Stimulated activated CD8-positive, alpha-beta memory T cell treated with anti-CD3 and anti-CD28 coated beads, Interleukin-4, amount 100 ng/mL, for 24 hours (primary cell): ENCODE data around the gene RASGRP3.
A peak's percentile ranks its signal among the peaks of the same experiment; 100 is the strongest.

Experiments
- DNase-seq: peaks from one replicate; pipeline ENCODE4 v3.0.0-alpha.2; 2020; ENCODE audit warnings: low read depth

Gene RASGRP3

GRCh38 chr2:33583194-33583938 lies 106.9 kb downstream of the RASGRP3 start:
- no peak for DNase-seq

- DNase-seq: no peak
Observed at GRCh38 chr2:33586766-33587165, 110.3 kb downstream of the RASGRP3 start.

- DNase-seq: no peak
Observed at GRCh38 chr2:33588232-33588631, 111.8 kb downstream of the RASGRP3 start.

GRCh38 chr2:33589444-33589843 lies 113.0 kb downstream of the RASGRP3 start:
- DNase-seq: no peak

GRCh38 chr2:33595385-33595784 lies 118.9 kb downstream of the RASGRP3 start:
- no peak for DNase-seq

- DNase-seq: no peak
Observed at GRCh38 chr2:33597026-33597425, 120.6 kb downstream of the RASGRP3 start.

GRCh38 chr2:33598561-33599174 lies 122.2 kb downstream of the RASGRP3 start:
- peak; percentile 8 for DNase-seq

- DNase-seq: peak; percentile 99
Observed at GRCh38 chr2:33599175-33599942, 122.9 kb downstream of the RASGRP3 start, which contains the start of gene FAM98A. FAM98A (minus strand) TSS chr2:33599299; CDS start chr2:33599221, 78 bp downstream.

GRCh38 chr2:33599943-33600192 lies 123.4 kb downstream of the RASGRP3 start:
- DNase-seq: no peak

GRCh38 chr2:33602201-33602830 lies 125.9 kb downstream of the RASGRP3 start:
- no peak for DNase-seq

- no peak for DNase-seq
Observed at GRCh38 chr2:33603416-33603815, 127.0 kb downstream of the RASGRP3 start.

- no peak for DNase-seq
Observed at GRCh38 chr2:33605056-33605455, 128.6 kb downstream of the RASGRP3 start.

GRCh38 chr2:33606100-33606499 lies 129.7 kb downstream of the RASGRP3 start:
- no peak for DNase-seq

- DNase-seq: no peak
Observed at GRCh38 chr2:33606622-33607021, 130.2 kb downstream of the RASGRP3 start.

- no peak for DNase-seq
Observed at GRCh38 chr2:33607251-33607721, 130.8 kb downstream of the RASGRP3 start.

GRCh38 chr2:33607905-33608304 lies 131.5 kb downstream of the RASGRP3 start:
- no peak for DNase-seq

- no peak for DNase-seq
Observed at GRCh38 chr2:33614190-33614589, 137.7 kb downstream of the RASGRP3 start.
